H1 (cell line): ENCODE measurements around the gene FLOT1. TPM values are rescaled to one million over a fixed set of nuclear protein-coding genes. Genes with fewer than 3 reads are reported as not detected.

Experiments
- CHD7 ChIP-seq: fragments of 300-600 bp; sonication (generic); IDR thresholded peaks from 2 replicates; pipeline ENCODE4 v1.7.1; 2012; ENCODE audit warnings: low read length, moderate library complexity, mild to moderate bottlenecking, inconsistent platforms; ENCODE audit not compliant: insufficient replicate concordance
- MAX ChIP-seq: IDR thresholded peaks from 2 replicates; pipeline ENCODE4 v1.6.1; 2012; ENCODE audit warnings: inconsistent platforms
- polyA plus RNA-seq, 7 experiments: library from polyadenylated mRNA; depleted of rRNA in 3 of 7; stranded (reverse) in 5 of 7; unstranded in 2 of 7; fragments of >200 nt in 5 of 7; fragments of 200-250 nt in 2 of 7; gene quantifications; 1 replicate in 5 of 7; 2 replicates in 1 of 7; 4 replicates in 1 of 7; pipeline versions ENCODE4 v1.2.1 to v1.2.3, GENCODE V29; 2011 to 2013; ENCODE audit warnings: missing spikeins in 2 of 7, mixed read lengths in 2 of 7
- total RNA-seq: library from RNA; stranded (reverse); fragmentation: NEBNext Ultra II Directional; extraction: Animal tissue kit (Norgen Biotek cat#: 25700); gene quantifications from 2 replicates; pipeline ENCODE4 v1.2.1, GENCODE V29; 2021

FLOT1 gene
- total and polyA plus RNA-seq, 2 of the 8 experiments (the other 6 are each of a cell fraction or from before 2014, with no cell fraction given) = 87.5 to 88.1 TPM

DNA sequence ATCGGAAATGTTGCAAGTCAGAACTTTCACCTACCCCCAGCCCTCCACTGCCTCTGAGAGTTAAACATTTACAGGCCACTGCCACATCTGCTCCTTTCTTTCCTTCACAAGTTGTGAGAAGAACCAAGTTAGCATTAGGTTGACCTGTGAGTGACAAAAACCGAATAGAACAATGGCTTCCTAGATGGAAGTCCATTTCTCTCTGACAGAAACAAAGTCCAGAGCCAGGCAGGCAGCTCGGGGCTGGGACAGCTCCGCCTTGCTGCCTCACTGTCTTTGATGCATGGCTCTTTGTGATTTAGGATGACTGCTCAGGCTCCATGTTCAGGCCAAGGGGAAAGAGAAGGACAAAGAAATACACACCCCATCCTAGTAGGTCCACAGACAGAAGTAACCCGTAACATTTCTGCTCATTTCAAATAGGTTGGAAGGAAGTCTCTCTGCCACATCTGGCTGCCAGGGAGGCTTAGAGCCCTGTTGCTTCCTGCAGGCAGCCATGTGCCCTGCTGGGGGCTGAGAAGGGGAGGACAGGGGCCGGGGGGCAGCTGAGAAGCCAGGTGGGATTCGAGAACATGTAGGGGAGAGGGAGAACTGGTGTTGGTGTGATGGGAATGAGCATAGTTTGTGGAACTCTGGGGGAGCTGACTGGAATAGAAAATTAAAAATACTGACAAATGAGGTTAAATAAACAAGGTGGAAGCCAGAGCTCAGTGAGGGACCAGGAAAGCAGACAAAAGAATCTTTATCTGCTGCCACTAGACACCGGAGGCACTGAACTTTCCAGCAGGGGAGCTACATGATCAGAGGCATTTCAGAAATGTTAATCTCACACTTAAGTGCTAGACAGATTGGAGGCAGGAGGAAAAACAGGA, 21.4 kb upstream of the FLOT1 start (continued):
- TF ChIP-seq CHD7 (no peak), MAX (peak; percentile 50; the same call in 1 of the 2 replicates)
